ENCODE results near the gene CHURC1.

Gene CHURC1

GRCh38 chr14:64914237-64915028, at the start of gene CHURC1:
Gene CHURC1, plus strand, starts transcription at chr14:64914455. Its CDS starts 41 bp downstream, at chr14:64914496.
- peak within 1 kb of the TSS; percentile 96 for H3K4me3 ChIP-seq (ENCODE audit: low read depth, low read length)
- DNase-seq (ENCODE audit: low read depth) = peak; percentile 97
- TF ChIP-seq, protein P1, sequence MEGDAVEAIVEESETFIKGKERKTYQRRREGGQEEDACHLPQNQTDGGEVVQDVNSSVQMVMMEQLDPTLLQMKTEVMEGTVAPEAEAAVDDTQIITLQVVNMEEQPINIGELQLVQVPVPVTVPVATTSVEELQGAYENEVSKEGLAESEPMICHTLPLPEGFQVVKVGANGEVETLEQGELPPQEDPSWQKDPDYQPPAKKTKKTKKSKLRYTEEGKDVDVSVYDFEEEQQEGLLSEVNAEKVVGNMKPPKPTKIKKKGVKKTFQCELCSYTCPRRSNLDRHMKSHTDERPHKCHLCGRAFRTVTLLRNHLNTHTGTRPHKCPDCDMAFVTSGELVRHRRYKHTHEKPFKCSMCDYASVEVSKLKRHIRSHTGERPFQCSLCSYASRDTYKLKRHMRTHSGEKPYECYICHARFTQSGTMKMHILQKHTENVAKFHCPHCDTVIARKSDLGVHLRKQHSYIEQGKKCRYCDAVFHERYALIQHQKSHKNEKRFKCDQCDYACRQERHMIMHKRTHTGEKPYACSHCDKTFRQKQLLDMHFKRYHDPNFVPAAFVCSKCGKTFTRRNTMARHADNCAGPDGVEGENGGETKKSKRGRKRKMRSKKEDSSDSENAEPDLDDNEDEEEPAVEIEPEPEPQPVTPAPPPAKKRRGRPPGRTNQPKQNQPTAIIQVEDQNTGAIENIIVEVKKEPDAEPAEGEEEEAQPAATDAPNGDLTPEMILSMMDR (IDR thresholded peaks at IDR 0.05; ENCODE audit: insufficient read depth, low read depth, low read length, missing control alignments) = no peak

GRCh38 chr14:64865109-64865508, 49.1 kb upstream of the CHURC1 start:
- TF ChIP-seq, protein P1 (IDR thresholded peaks at IDR 0.05; ENCODE audit: insufficient read depth, low read depth, low read length, missing control alignments) = no peak
- DNase-seq (ENCODE audit: low read depth) = no peak
- H3K4me3 ChIP-seq (ENCODE audit: low read depth, low read length) = no peak overlapping the region

DNA sequence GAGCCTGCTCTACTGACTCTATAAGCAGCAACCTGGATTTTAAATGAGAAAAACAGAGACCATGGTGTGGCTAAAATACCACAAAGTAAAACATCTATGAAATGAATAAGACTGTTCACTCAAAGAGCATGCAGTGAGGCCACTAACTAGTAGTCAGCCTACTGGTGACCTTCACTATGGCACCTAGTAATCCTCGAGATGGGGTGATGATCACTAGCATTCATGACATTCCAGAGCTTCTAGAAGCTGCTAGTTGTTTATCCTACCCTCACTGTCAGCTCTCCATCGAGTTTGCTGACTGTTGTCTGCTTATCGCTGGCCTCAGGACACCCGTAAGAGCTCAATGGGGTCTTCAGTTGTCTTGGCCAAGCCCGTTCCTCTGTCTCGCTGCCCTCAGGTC, 48.3 kb upstream of the CHURC1 start:
- DNase-seq (ENCODE audit: low read depth) = no peak
- TF ChIP-seq, protein P1 (IDR thresholded peaks at IDR 0.05; ENCODE audit: insufficient read depth, low read depth, low read length, missing control alignments) = no peak
- H3K4me3 ChIP-seq (ENCODE audit: low read depth, low read length) = no peak overlapping the region

- no peak overlapping the region for H3K4me3 ChIP-seq (ENCODE audit: low read depth, low read length)
- TF ChIP-seq, protein P1 (IDR thresholded peaks at IDR 0.05; ENCODE audit: insufficient read depth, low read depth, low read length, missing control alignments) = no peak
Observed at GRCh38 chr14:64867182-64867581, 47.1 kb upstream of the CHURC1 start.

GRCh38 chr14:64868379-64868778, 45.9 kb upstream of the CHURC1 start:
- DNase-seq (ENCODE audit: low read depth) = no peak
- TF ChIP-seq, protein P1 (IDR thresholded peaks at IDR 0.05; ENCODE audit: insufficient read depth, low read depth, low read length, missing control alignments) = no peak
- no peak overlapping the region for H3K4me3 ChIP-seq (ENCODE audit: low read depth, low read length)

More at GRCh38 chr14:64867182-64867581, 47.1 kb upstream of the CHURC1 start:
- no peak for DNase-seq (ENCODE audit: low read depth)

DNA sequence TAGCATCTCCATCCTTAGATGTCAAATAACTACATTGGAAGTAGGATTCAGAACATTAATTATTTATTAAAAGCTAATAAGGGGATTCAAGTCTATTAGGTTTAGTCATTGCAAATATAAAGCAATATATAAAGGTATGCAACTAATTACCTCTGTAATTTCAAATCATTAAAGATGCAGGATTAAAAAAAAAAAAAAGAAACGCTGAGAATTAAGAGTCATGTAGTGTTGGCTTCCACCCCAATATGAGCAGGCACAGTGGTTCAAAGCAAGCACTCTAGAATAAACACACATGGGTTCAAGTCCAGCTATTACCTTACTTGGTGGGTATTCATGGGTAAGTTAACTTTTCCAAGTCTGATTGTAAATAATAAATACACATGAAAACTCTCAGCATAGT, 45.4 kb upstream of the CHURC1 start:
- H3K4me3 ChIP-seq (ENCODE audit: low read depth, low read length) = no peak overlapping the region
- TF ChIP-seq, protein P1 (IDR thresholded peaks at IDR 0.05; ENCODE audit: insufficient read depth, low read depth, low read length, missing control alignments) = no peak
- DNase-seq (ENCODE audit: low read depth) = no peak

GRCh38 chr14:64870160-64870559, 44.1 kb upstream of the CHURC1 start:
- TF ChIP-seq, protein P1 (IDR thresholded peaks at IDR 0.05; ENCODE audit: insufficient read depth, low read depth, low read length, missing control alignments) = no peak
- DNase-seq (ENCODE audit: low read depth) = no peak
- H3K4me3 ChIP-seq (ENCODE audit: low read depth, low read length) = no peak overlapping the region

Data from GM12865 (cell line).